ENCODE results near the gene ZNF668. TPM values are rescaled to one million over a fixed set of nuclear protein-coding genes. Genes with fewer than 3 reads are reported as not detected.

The ZNF668 gene
- total and polyA plus RNA-seq, 2 experiments from 2014 or later, result 6.2 to 13.1 TPM

GRCh38 chr16:31083981-31084380, 9.9 kb upstream of the ZNF668 start:
- DNase-seq (ENCODE audit: low spot score) (no peak), ATAC-seq (no peak)
- no peaks in the 10 kb centered on the region for H3F3A ChIP-seq (replicated peaks; ENCODE audit: low read depth)

More at GRCh38 chr16:31083981-31084380, 9.9 kb upstream of the ZNF668 start:
- H3K36me3 ChIP-seq (ENCODE audit: insufficient read depth), result no peaks in the 10 kb centered on the region
- H3K9me2 ChIP-seq (ENCODE audit: insufficient read depth), result no peaks in the 10 kb centered on the region
- H3K27me3 Mint-ChIP-seq (ENCODE audit: insufficient read depth, low read depth, poor library complexity), result peaks cover 12% of the 10 kb centered on the region
- no peak overlapping the region for H2AFZ ChIP-seq
- no peak overlapping the region for H3K27ac ChIP-seq (ENCODE audit: low read depth)
- no peaks in the 10 kb centered on the region for H3K79me2 ChIP-seq (replicated peaks; ENCODE audit: insufficient read depth)
- H3K4me2 ChIP-seq, result no peak overlapping the region
- TF ChIP-seq CREB1 (CRISPR knock-in tag; IDR thresholded peaks at IDR 0.05; ENCODE audit: low read depth) (no peak), STAT1 (IDR thresholded peaks at IDR 0.05; ENCODE audit: unreplicated experiment) (no peak), ZNF462 (CRISPR knock-in tag; IDR thresholded peaks at IDR 0.05) (no peak), POLR2AphosphoS5 (IDR thresholded peaks at IDR 0.05; ENCODE audit: low read depth) (no peak), ETS1 (IDR thresholded peaks at IDR 0.05) (no peak), ZNF331 (CRISPR knock-in tag; IDR thresholded peaks at IDR 0.05; ENCODE audit: low read depth) (no peak), CTCF (conservative IDR thresholded peaks at IDR 0.05; ENCODE audit: low read depth in 2 of 2) (no peak), EZH2phosphoT487 (IDR thresholded peaks at IDR 0.05; ENCODE audit: unreplicated experiment) (no peak)
- H3K9me3 Mint-ChIP-seq, result no peaks in the 10 kb centered on the region
- H3K4me3 Mint-ChIP-seq, result no peak overlapping the region
- no peaks in the 10 kb centered on the region; the same call in 1 of the 2 replicates for H4K20me1 ChIP-seq (replicated peaks; ENCODE audit: insufficient read depth)
- H3K4me1 ChIP-seq (ENCODE audit: insufficient read depth), result no peaks in the 10 kb centered on the region
- H3K4me3 ChIP-seq, result no peak overlapping the region
- H3K27me3 ChIP-seq (ENCODE audit: insufficient read depth), result no peaks in the 10 kb centered on the region
- peaks cover 5% of the 10 kb centered on the region; the same call in 1 of the 3 replicates for H3K4me1 Mint-ChIP-seq
- H3K27ac Mint-ChIP-seq, result no peak overlapping the region
- peaks cover 28% of the 10 kb centered on the region for H3K36me3 Mint-ChIP-seq (ENCODE audit: low read depth)
